ENCODE measurements around the gene TSPAN4. TPM values are rescaled to one million over a fixed set of nuclear protein-coding genes. Genes with fewer than 3 reads are reported as not detected.
A peak's percentile ranks its signal among the peaks of the same experiment; 100 is the strongest.

TSPAN4 gene
- total and polyA plus RNA-seq, 2 of the 13 experiments (the other 11 are each of a cell fraction or from before 2014, with no cell fraction given): 31.7 to 68.3 TPM

DNA sequence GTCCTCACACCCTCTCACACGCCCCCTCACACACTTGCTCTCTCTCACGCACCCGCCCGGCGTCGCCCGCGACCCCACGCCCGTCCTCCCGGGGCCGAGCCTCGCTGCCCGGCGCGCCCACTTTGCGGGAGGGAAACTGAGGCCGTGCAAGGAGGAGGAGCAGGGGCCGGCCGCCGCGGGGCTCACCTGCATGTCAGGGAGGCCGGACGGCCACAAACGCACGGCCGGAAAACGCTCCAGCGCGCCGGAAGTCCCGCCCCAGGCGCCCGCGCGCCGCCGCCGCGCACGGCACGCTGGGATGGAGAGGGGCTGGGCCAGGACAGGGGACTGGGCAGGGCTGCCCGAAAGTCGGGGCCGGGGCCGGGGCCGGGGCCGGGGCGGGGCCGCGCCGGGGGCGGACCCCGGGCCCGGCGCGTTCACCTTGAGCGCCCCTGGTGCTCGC lies 68.0 kb downstream of the TSPAN4 start, which contains the start of gene CHID1 (continued):
- TF ChIP-seq TARDBP (CRISPR knock-in tag; IDR thresholded peaks at IDR 0.05) (0 out of 2 replicates have a peak, but pooled peaks have one; percentile 60), ZNF432 (CRISPR knock-in tag; IDR thresholded peaks at IDR 0.05; ENCODE audit: borderline replicate concordance) (no peak), HDAC6 (IDR thresholded peaks at IDR 0.05; ENCODE audit: low read depth, low read length) (no peak), ZNF276 (CRISPR knock-in tag; IDR thresholded peaks at IDR 0.05; ENCODE audit: low read depth) (0 out of 2 replicates have a peak, but pooled peaks have one; percentile 43), POGK (CRISPR knock-in tag; conservative IDR thresholded peaks at IDR 0.05) (peak; percentile 72; the same call in 1 of the 2 replicates), TOPORS (CRISPR knock-in tag; IDR thresholded peaks at IDR 0.05) (peak; percentile 56; the same call in 1 of the 2 replicates), ZSCAN5A (CRISPR knock-in tag; IDR thresholded peaks at IDR 0.05; ENCODE audit: borderline replicate concordance) (no peak), TGIF2 (CRISPR knock-in tag; IDR thresholded peaks at IDR 0.05) (no peak), ZNF263 (CRISPR knock-in tag; IDR thresholded peaks at IDR 0.05) (no peak), KAT8 (CRISPR knock-in tag; IDR thresholded peaks at IDR 0.05) (peak; percentile 82), SRSF4 (IDR thresholded peaks at IDR 0.05; ENCODE audit: low read depth, low read length, poor library complexity, severe bottlenecking) (no peak), MAZ (IDR thresholded peaks at IDR 0.05; ENCODE audit: borderline replicate concordance, low read depth, low read length) (no peak; the same call in 1 of the 2 replicates), MAZ (CRISPR knock-in tag; IDR thresholded peaks at IDR 0.05; ENCODE audit: low read depth) (no peak; the same call in 1 of the 2 replicates), MATR3 (CRISPR knock-in tag; IDR thresholded peaks at IDR 0.05) (no peak), ZNF143 (CRISPR knock-in tag; IDR thresholded peaks at IDR 0.05) (peak; percentile 86)
- TF ChIP-seq, protein P1, sequence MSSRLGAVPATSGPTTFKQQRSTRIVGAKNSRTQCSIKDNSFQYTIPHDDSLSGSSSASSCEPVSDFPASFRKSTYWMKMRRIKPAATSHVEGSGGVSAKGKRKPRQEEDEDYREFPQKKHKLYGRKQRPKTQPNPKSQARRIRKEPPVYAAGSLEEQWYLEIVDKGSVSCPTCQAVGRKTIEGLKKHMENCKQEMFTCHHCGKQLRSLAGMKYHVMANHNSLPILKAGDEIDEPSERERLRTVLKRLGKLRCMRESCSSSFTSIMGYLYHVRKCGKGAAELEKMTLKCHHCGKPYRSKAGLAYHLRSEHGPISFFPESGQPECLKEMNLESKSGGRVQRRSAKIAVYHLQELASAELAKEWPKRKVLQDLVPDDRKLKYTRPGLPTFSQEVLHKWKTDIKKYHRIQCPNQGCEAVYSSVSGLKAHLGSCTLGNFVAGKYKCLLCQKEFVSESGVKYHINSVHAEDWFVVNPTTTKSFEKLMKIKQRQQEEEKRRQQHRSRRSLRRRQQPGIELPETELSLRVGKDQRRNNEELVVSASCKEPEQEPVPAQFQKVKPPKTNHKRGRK (CRISPR knock-in tag; IDR thresholded peaks at IDR 0.05): no peak
- TF ChIP-seq, protein P2, sequence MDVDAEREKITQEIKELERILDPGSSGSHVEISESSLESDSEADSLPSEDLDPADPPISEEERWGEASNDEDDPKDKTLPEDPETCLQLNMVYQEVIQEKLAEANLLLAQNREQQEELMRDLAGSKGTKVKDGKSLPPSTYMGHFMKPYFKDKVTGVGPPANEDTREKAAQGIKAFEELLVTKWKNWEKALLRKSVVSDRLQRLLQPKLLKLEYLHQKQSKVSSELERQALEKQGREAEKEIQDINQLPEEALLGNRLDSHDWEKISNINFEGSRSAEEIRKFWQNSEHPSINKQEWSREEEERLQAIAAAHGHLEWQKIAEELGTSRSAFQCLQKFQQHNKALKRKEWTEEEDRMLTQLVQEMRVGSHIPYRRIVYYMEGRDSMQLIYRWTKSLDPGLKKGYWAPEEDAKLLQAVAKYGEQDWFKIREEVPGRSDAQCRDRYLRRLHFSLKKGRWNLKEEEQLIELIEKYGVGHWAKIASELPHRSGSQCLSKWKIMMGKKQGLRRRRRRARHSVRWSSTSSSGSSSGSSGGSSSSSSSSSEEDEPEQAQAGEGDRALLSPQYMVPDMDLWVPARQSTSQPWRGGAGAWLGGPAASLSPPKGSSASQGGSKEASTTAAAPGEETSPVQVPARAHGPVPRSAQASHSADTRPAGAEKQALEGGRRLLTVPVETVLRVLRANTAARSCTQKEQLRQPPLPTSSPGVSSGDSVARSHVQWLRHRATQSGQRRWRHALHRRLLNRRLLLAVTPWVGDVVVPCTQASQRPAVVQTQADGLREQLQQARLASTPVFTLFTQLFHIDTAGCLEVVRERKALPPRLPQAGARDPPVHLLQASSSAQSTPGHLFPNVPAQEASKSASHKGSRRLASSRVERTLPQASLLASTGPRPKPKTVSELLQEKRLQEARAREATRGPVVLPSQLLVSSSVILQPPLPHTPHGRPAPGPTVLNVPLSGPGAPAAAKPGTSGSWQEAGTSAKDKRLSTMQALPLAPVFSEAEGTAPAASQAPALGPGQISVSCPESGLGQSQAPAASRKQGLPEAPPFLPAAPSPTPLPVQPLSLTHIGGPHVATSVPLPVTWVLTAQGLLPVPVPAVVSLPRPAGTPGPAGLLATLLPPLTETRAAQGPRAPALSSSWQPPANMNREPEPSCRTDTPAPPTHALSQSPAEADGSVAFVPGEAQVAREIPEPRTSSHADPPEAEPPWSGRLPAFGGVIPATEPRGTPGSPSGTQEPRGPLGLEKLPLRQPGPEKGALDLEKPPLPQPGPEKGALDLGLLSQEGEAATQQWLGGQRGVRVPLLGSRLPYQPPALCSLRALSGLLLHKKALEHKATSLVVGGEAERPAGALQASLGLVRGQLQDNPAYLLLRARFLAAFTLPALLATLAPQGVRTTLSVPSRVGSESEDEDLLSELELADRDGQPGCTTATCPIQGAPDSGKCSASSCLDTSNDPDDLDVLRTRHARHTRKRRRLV (CRISPR knock-in tag; IDR thresholded peaks at IDR 0.05): no peak
